HT-29 (cell line): ENCODE results near the gene GRM7. TPM values are rescaled to one million over a fixed set of nuclear protein-coding genes. Genes with fewer than 3 reads are reported as not detected.

ENCODE experiments used
- DNase-seq: peaks from one replicate; pipeline ENCODE4 v3.0.0-alpha.2; 2015; ENCODE audit warnings: low spot score
- total RNA-seq: library from RNA; depleted of rRNA; stranded (reverse); fragments of >200 nt; shearing (Covaris generic); gene quantifications from 2 replicates; pipeline ENCODE4 v1.2.3, GENCODE V29; 2014

The GRM7 gene
- total RNA-seq, 1 experiment from 2014 or later = 0.08 TPM

DNA sequence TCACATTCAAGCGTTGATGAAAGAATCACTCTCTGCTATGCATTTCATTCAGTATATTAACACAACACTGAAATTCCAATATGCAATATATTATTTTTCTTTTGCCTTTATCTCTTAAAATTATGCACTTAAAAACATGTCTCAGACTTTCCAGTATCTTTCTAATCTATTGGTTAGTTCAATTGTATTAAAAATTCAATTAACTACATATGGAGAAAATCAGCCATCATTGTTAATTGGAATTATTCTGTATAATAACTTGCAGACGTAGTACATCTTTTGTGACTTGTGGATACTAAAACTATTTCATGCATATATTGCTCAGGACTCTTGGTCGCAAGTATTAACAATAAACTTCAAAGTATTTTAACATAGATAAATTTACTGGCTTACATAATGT, 715.6 kb downstream of the GRM7 start:
- DNase-seq = no peak

DNA sequence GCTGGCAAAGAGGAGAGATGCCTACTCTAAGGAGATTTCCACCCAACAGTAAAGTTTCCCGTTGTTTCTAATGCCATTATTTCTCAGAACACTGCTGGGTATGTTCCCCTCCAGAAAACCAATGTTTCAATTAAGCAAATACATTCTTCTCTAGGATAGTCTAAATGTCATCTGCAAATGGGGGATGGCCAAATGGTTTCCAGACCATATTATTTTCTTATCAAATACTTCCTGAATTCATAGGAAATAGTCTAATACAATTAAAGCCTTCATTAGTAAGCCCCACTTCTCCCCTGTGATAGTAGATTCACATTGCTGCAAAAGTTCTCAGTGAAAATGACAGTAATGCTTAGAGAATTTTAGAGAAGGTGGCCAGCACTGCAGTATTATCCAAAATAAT, 716.6 kb downstream of the GRM7 start:
- DNase-seq = no peak

DNA sequence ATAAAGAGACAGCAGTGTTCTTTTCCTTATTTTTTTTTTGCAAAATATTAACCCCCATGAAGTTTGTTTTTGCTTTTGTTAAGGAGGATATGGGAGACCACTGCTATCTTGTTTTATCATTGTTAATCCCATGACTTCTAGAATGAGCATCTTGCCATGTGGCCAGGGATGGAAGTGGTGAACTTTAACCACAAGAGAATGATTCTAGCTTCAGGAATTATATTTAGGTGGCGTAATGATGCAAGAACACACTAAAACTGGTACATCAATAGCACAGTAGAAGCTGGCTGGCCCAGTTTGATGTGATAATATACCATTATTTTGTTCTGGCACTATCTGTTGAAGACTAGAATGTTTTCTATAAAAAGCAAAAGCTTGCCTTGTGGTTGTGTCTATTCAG, 720.9 kb downstream of the GRM7 start:
- DNase-seq = no peak

DNA sequence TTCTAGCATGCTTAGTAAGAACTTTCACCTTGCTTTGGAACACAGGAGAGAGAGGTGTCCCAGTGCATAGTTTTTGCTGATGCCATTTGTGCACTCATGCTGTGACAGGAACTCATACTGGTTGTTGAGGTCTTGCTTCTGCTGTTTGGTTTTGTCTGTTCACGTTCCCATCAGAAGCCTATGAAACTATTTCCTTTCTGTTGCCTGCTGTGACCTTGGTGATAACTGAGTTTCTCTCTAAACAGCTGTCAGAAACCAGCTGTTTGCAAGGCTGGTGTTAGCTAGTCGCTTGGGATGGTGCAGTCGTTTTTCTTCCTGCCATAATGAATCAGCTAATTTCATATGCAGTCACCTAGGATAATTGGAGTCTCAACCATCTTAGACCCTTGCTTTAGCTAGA, 724.1 kb downstream of the GRM7 start:
- DNase-seq = no peak

GRCh38 chr3:7588236-7588635, 727.3 kb downstream of the GRM7 start:
- no peak for DNase-seq

DNA sequence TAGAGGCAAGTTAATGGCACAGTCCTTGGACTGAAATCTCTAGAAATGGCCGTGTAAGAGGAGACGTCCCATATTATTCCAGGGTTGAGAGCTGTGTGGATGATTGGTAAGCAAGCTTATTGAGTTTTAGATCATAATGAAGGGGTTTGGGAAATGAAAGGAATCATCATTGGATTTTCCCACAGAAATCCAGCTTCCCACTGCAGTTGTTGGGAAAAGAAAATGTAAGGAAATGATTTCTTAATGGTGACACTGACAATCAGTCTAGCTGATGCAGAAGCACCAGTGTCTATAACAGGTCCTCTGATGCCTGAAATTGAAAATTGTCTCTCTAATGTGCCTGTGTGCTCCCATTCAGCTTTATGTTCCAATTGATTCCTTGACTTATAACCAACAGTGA, 728.6 kb downstream of the GRM7 start:
- no peak for DNase-seq

DNA sequence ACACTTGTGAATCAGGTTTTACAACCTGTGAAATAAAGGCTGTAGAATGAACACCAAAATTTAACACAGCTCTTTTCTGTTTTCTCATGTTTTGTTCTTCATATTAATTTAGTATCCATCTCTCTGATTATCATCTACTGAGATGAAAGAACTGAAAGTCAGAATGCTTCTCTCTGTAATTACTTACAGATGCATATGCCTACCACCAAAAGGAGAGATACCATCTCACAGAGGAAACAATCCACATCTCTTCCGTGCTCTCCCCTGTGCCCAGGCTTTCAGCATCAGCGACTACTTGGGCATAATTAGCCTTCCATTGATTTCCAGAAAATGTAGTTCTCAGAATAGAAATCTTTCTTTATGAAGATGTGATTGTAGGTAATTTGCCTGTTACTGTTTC, 741.4 kb downstream of the GRM7 start:
- no peak for DNase-seq

GRCh38 chr3:7607083-7607482, 746.2 kb downstream of the GRM7 start:
- DNase-seq = no peak

DNA sequence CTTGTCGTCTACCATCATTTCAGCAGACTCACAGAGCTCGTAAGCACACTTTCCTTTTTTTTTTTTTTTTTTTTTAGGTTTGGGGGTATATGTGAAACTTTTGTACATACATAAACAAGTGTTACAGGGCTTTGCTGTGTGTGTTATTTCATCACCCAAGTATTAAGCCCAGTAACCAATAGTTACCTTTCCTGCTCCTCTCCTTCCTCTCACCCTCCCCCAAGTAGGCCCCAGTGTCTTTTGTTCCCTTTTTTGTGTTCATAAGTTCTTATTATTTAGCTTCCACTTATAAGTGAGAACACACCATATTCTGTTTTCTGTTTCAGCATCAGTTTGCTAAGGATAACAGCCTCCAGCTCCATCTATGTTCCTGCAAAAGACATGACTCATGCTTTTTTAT, 746.8 kb downstream of the GRM7 start:
- DNase-seq = no peak

DNA sequence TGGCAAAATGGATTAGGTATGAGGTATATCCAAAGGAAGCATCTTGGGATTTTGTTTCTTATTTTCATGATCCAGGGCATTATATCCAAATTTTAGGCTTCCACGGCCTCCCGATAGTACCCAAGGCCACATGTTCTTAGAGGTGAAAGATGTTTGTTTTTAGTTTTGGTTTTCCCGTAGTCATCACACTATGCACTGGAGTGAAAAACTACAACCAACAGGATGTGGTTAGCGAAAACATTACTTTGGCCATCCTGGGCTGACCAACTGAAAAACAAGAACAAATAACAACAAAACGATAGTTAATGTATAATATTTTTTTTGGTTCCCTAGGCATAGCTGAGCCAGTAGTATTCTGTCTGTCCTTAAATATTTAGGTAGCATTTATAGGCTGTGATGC, 749.7 kb downstream of the GRM7 start:
- DNase-seq = no peak

GRCh38 chr3:7615043-7615442, 754.1 kb downstream of the GRM7 start:
- DNase-seq = no peak

- DNase-seq = no peak
These were observed 757.7 kb downstream of the GRM7 start for GRCh38 chr3:7618606-7619005.

GRCh38 chr3:7620401-7620800, 759.5 kb downstream of the GRM7 start:
- no peak for DNase-seq

DNA sequence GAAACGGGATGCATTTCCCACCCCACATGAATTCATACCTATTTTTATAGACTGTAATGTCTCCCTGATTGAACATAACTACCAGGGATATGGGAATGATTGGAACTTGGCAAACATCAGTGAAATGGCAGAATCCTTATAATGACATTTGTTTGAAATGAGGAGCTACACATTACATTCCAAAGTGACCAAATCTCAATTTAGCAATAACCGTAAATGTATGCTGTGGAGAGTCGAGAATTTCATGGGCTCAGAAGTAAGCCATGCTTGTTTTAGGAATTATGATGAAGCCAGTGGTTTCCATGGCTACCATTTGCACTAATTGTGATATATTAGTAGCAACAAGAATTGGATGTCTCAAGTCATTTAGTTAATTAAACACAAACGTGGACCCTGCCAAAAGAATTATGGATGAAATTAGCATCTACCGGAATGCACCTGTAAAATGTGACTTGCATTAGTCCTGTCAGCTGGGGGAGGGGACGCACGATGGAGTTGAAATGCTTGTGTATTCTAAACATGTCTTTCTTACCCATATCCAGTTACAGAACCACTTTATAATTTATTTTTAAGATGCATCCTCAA, 760.2 kb downstream of the GRM7 start:
- no peak for DNase-seq

- DNase-seq = no peak
These were observed 760.7 kb downstream of the GRM7 start for GRCh38 chr3:7621651-7622050.

DNA sequence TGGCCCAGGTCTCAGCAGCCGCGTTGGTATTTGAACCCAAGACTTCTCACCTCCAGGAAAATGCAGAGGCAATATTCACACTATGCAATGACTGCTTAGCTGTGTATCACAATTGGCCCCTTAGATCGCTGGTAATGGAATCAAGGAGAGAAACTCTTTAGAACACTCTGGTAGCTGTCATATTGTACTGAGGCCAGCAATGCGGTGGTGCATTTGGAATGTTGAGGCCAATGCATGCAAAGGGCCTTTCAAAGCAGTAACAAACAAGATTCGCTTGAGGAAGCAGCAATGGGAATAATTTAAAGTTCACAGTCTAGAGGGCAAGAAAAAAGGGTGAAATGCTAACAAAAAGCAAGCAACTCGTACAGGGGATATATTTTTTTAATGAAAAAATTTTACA, 764.1 kb downstream of the GRM7 start:
- no peak for DNase-seq

- no peak for DNase-seq
These were observed 769.5 kb downstream of the GRM7 start for GRCh38 chr3:7630351-7630911.

DNA sequence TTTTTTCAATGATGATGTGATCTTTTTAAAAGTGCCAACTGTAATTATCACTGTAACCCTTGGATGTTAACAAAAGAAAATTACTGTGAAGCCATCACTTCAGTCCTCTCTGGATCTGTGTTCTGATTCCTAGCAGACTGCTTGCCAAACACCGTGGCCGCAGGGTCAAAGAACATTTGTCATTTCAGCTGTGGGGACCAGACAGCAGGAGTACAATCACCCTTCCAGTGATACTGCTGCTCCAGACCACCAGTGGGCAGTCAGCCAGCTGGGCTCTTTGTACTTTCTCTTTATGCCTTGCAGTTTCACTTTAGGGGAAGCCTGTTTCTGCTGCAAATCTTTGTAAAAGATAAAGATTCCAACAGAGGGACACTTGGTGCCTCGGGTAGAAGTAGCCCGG, 770.0 kb downstream of the GRM7 start:
- no peak for DNase-seq

DNA sequence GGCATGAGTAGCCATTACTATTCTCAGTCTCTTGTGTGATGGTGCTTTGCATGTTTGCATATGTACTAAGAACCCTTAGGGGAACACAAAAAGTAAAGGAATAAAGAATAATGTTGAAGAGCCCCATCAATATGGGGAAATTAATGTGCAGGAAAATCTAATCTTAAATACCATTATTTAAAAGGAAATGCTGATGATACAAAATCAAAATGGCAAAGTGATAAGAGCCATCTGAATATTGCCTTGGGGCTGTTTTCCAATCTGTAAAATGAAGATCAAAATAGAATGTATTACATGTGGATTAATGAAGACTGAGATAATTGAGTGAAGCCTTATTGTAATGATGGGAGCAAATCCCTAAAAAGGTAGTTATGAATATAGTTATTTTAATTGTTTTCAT, 771.4 kb downstream of the GRM7 start:
- no peak for DNase-seq

DNA sequence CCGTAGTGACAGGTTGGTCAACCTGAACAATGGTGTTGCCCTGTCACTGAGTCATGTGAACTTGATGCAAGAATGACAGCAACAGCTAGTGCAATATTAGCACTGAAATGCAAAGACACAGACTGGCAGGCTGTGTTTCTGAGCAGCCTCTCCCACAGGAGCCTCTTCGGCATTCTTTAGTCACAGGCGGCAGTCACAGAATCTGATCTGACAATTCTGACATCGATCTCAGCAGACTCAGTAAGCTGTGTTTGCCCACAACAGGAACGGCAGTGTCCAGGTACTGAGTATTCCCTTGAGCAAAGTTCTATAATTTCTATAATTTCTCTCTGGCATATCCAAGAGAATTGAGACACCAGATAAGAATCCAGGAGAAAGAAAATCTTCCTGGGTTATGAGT, 776.8 kb downstream of the GRM7 start:
- no peak for DNase-seq

GRCh38 chr3:7638103-7638502, 777.2 kb downstream of the GRM7 start:
- DNase-seq = no peak

- DNase-seq = peak; percentile 5
These were observed 779.9 kb downstream of the GRM7 start for GRCh38 chr3:7640787-7641186.

DNA sequence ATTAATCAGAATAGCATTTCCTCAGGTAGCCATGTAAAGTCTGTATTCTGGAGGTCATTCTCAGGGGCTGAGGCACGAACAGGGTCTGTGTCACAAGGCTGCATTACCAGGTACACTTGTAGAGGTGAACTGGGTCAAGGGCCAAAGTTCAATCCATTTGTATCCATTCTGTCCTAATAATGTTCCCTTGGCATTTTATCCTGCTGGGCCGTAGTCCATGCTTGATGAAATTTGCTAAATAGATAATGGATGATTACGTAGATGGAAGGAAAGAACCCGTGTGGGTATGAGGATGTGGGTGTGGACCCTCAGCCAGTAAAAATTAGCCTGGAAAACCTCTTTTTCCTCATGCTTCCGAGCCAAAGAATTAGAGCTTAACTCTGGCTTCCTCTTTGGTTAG, 785.9 kb downstream of the GRM7 start:
- DNase-seq = no peak

DNA sequence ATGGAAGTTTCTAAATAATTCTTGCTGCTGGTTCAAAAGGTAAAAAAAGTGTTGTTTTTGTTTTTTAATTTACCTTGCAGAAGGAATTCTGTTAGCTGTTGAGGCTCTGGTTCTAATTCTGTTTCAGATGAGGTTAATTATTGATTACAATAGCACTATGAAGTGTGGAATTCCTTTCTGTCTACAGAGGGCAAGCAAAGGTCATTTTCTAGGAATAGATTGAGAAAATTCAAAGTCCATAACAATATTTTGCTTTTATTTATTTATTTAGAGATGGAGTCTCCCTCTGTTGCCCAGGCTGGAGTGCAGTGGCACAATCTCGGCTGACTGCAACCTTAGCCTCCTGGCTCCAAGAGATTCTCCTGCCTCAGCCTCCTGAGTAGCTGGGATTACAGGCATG, 789.6 kb downstream of the GRM7 start:
- DNase-seq = no peak
